Caco-2 (cell line): ENCODE results near the gene C5orf15. TPM values are rescaled to one million over a fixed set of nuclear protein-coding genes. Genes with fewer than 3 reads are reported as not detected.

Experiments used
- BruUV-seq: library from RNA; stranded (reverse); fragments of 400-500 nt; replicated peaks from 2 replicates; lab custom pipeline; 2021; lab: Mats Ljungman, UMichigan
- CTCF ChIA-PET: fragments of 300-600 bp; sonication (Branson Sonifier 250); formaldehyde crosslinking; loops from one replicate; lab custom pipeline; 2022; ENCODE audit warnings: antibody characterized with exemption; lab: Charles Lee
- POLR2A ChIA-PET: fragments of 300-600 bp; sonication (Branson Sonifier 250); formaldehyde crosslinking; loops from one replicate; lab custom pipeline; 2022; ENCODE audit warnings: antibody characterized with exemption; lab: Charles Lee
- DNase-seq, 2 experiments: peaks; one replicate each; pipeline versions ENCODE4 v3.0.0 to v3.0.0-alpha.2; 2020 to 2022
- H3K27me3 ChIP-seq: replicated peaks from 2 replicates; pipeline ENCODE4 v1.6.0; 2011; ENCODE audit warnings: low read length; ENCODE audit not compliant: control insufficient read depth, insufficient read depth
- H3K36me3 ChIP-seq: 2 replicates; pipeline ENCODE4 v1.5.1; 2011; ENCODE audit warnings: low read length; ENCODE audit not compliant: control insufficient read depth, insufficient read depth
- H3K4me1 ChIP-seq: fragments of 250-450 bp; sonication (Bioruptor Pico); 2 replicates; pipeline ENCODE4 v1.5.1; 2020; ENCODE audit warnings: mild to moderate bottlenecking
- H3K4me3 ChIP-seq: 2 replicates; pipeline ENCODE4 v1.5.1; 2011; ENCODE audit warnings: low read depth, mild to moderate bottlenecking, control low read depth, low read length
- H3K9me3 ChIP-seq: fragments of 250-450 bp; sonication (Bioruptor Pico); 2 replicates; pipeline ENCODE4 v1.5.1; 2020; ENCODE audit warnings: mild to moderate bottlenecking, moderate library complexity
- H3K27ac Mint-ChIP-seq: one replicate; pipeline ENCODE4 v1.8.0; 2022; ENCODE audit warnings: mixed read lengths; ENCODE audit not compliant: unreplicated experiment
- H3K27me3 Mint-ChIP-seq: one replicate; pipeline ENCODE4 v1.8.0; 2022; ENCODE audit warnings: mixed read lengths; ENCODE audit not compliant: insufficient read depth, unreplicated experiment
- H3K36me3 Mint-ChIP-seq: one replicate; pipeline ENCODE4 v1.8.0; 2022; ENCODE audit warnings: mild to moderate bottlenecking, mixed read lengths; ENCODE audit not compliant: insufficient read depth, unreplicated experiment
- H3K4me1 Mint-ChIP-seq: one replicate; pipeline ENCODE4 v1.8.0; 2022; ENCODE audit warnings: low read depth, mixed read lengths; ENCODE audit not compliant: unreplicated experiment
- H3K4me3 Mint-ChIP-seq: one replicate; pipeline ENCODE4 v1.8.0; 2022; ENCODE audit warnings: mild to moderate bottlenecking, moderate library complexity, mixed read lengths; ENCODE audit not compliant: unreplicated experiment
- H3K9me3 Mint-ChIP-seq: one replicate; pipeline ENCODE4 v1.8.0; 2022; ENCODE audit warnings: mixed read lengths; ENCODE audit not compliant: unreplicated experiment
- CTCF ChIP-seq, 2 experiments: fragments of 200-600 bp in 1 of 2; IDR thresholded peaks; 1 replicate in 1 of 2; 2 replicates in 1 of 2; pipeline versions ENCODE4 v1.5.1 to v1.8.0; 2011 to 2022; ENCODE audit warnings: antibody characterized with exemption in 1 of 2, control low read depth in 1 of 2, inconsistent platforms in 1 of 2, low read depth in 1 of 2, low read length in 1 of 2, mild to moderate bottlenecking in 1 of 2, moderate library complexity in 1 of 2; ENCODE audit not compliant: insufficient read depth in 1 of 2, severe bottlenecking in 1 of 2, unreplicated experiment in 1 of 2
- intact Hi-C: fragments of 100-400 bp; cut with micrococcal nuclease; formaldehyde crosslinking; loops from one replicate; pipeline ENCODE4 v1.10.0; 2022; ENCODE audit not compliant: unreplicated experiment
- total RNA-seq: library from RNA; stranded (reverse); gene quantifications from 2 replicates; pipeline ENCODE4 v1.2.3, GENCODE V29; 2022

The C5orf15 gene
- total RNA-seq, 1 experiment from 2014 or later, result 35.6 TPM

GRCh38 chr5:133963493-133964128 lies 4.8 kb downstream of the C5orf15 start:
- ChIA-PET POLR2A (no interaction called here), CTCF (no interaction called here)
- no TSS peak for BruUV-seq
- no peaks in the 10 kb centered on the region for H3K27me3 ChIP-seq
- 0 out of 2 replicates have a peak, but pooled peaks cover 2% of the 10 kb centered on the region for H3K9me3 ChIP-seq
- no peak overlapping the region for H3K4me3 ChIP-seq
- no peaks in the 10 kb centered on the region for H3K9me3 Mint-ChIP-seq
- H3K27me3 Mint-ChIP-seq, result no peaks in the 10 kb centered on the region
- H3K36me3 ChIP-seq, result no peaks in the 10 kb centered on the region; the same call in 1 of the 2 replicates
- no peak for DNase-seq
- H3K4me1 Mint-ChIP-seq, result peaks cover 14% of the 10 kb centered on the region
- no peaks in the 10 kb centered on the region for H3K4me1 ChIP-seq
- intact Hi-C loops, result no loop called here
- peaks cover 22% of the 10 kb centered on the region for H3K36me3 Mint-ChIP-seq
- H3K4me3 Mint-ChIP-seq, result no peak overlapping the region
- H3K27ac Mint-ChIP-seq, result no peak overlapping the region
- TF ChIP-seq CTCF (IDR thresholded peaks at IDR 0.05; ENCODE audit: insufficient read depth in 1 of 2, low read depth in 1 of 2, low read length in 1 of 2, severe bottlenecking in 1 of 2, unreplicated experiment in 1 of 2), result no peak

DNA sequence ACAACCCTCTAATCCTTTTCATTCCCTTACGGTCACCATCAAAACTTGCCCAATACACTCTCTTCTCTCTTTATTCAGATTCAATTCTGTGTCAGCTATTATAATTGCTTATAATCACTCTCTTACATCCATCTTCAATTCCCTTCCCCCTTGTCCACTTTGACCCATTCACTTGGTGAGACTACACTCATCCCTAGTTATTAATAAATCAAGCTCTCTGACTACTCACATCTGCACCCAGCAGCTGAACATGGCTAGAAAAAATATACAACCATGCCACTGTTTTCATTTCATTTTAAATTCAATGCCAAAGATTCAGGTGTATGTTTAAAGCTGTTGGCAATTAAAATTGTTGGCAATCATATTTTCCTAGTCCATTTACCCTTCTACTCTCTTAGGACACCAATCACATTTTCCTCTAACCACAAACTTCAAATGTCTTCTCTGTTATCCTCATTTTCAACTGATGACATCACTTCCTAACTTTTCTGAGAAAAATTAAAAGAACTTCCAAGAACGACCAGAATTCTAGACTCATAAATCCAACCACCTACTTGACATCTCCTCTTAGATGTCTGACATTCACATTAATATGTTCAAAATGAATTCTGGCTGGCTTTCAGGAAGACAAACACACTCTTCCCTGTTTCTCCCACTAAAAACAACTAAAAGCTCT lies 5.5 kb downstream of the C5orf15 start:
- Mint-ChIP-seq H3K4me1 (peaks cover 14% of the 10 kb centered on the region), H3K36me3 (peaks cover 19% of the 10 kb centered on the region), H3K4me3 (no peak overlapping the region), H3K27ac (no peak overlapping the region), H3K27me3 (no peaks in the 10 kb centered on the region), H3K9me3 (no peaks in the 10 kb centered on the region)
- Histone ChIP-seq H3K4me1 (no peaks in the 10 kb centered on the region), H3K9me3 (0 out of 2 replicates have a peak, but pooled peaks cover 2% of the 10 kb centered on the region), H3K36me3 (no peaks in the 10 kb centered on the region; the same call in 1 of the 2 replicates), H3K27me3 (no peaks in the 10 kb centered on the region), H3K4me3 (no peak overlapping the region)
- intact Hi-C loops, result no loop called here
- POLR2A ChIA-PET, result no interaction called here
- DNase-seq, result no peak
- no TSS peak for BruUV-seq
- CTCF ChIA-PET, result no interaction called here
- no peak for TF ChIP-seq CTCF (IDR thresholded peaks at IDR 0.05; ENCODE audit: insufficient read depth in 1 of 2, low read depth in 1 of 2, low read length in 1 of 2, severe bottlenecking in 1 of 2, unreplicated experiment in 1 of 2)

DNA sequence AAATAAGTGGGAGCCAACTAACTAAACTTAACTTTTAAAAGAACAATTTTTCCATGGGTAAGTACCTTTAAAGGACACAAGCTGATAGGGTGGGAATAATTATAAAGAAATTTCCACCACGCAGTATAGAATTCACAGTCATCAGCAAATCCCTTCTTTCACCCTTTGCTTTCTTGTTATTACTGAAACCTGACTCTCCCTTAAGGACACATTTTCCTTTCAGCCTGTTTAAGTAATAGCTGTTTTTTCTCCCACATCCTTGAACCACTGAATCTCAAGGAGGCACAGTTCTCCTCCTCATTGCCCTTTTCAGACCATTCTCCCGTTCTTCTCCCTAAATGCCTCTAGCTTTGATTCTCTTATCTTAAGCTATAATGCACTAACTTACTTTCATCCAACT lies 6.3 kb downstream of the C5orf15 start:
- Mint-ChIP-seq H3K4me1 (peaks cover 8% of the 10 kb centered on the region), H3K9me3 (no peaks in the 10 kb centered on the region), H3K36me3 (peaks cover 23% of the 10 kb centered on the region), H3K4me3 (no peak overlapping the region), H3K27me3 (no peaks in the 10 kb centered on the region), H3K27ac (no peak overlapping the region)
- no TSS peak for BruUV-seq
- no peak for TF ChIP-seq CTCF (IDR thresholded peaks at IDR 0.05; ENCODE audit: insufficient read depth in 1 of 2, low read depth in 1 of 2, low read length in 1 of 2, severe bottlenecking in 1 of 2, unreplicated experiment in 1 of 2)
- no peak for DNase-seq
- H3K4me1 ChIP-seq, result no peaks in the 10 kb centered on the region
- POLR2A ChIA-PET, result no interaction called here
- CTCF ChIA-PET, result no interaction called here
- H3K4me3 ChIP-seq, result no peak overlapping the region
- intact Hi-C loops, result no loop called here
- H3K9me3 ChIP-seq, result 0 out of 2 replicates have a peak, but pooled peaks cover 2% of the 10 kb centered on the region
- H3K36me3 ChIP-seq, result no peaks in the 10 kb centered on the region; the same call in none of the 2 replicates
- H3K27me3 ChIP-seq, result no peaks in the 10 kb centered on the region
